H1 (cell line): ENCODE results near the gene TSPAN4.

Experiments
- ASH2L ChIP-seq: fragments of 200-600, 300-600 bp; sonication (generic); IDR thresholded peaks from one replicate; pipeline ENCODE4 v1.7.1; 2017; ENCODE audit warnings: low read length
- CTCF ChIP-seq, 3 experiments: IDR thresholded peaks; 1 replicate in 2 of 3; 2 replicates in 1 of 3; pipeline versions ENCODE4 v1.5.1 to v1.6.1; 2011; ENCODE audit warnings: low read length in 3 of 3, mild to moderate bottlenecking in 3 of 3, inconsistent platforms in 2 of 3, low read depth in 1 of 3, moderate library complexity in 1 of 3; ENCODE audit not compliant: insufficient read depth in 1 of 3; ENCODE audit errors: control extremely low read depth in 1 of 3

GRCh38 chr11:909406-909805 lies 66.8 kb downstream of the TSPAN4 start:
- TF ChIP-seq CTCF (IDR thresholded peaks at IDR 0.05; ENCODE audit: control extremely low read depth in 1 of 3, insufficient read depth in 1 of 3, low read depth in 1 of 3, low read length in 3 of 3) (no peak), ASH2L (no peak)
